ENCODE results near the gene CHRNB1.

Gene CHRNB1

GRCh38 chr17:7486181-7486580 lies 41.3 kb downstream of the CHRNB1 start:
- no peak for DNase-seq

- DNase-seq, result no peak
These were observed 45.3 kb downstream of the CHRNB1 start for GRCh38 chr17:7490144-7490543.

- DNase-seq, result no peak
These were observed 46.7 kb downstream of the CHRNB1 start for GRCh38 chr17:7491583-7491982.

GRCh38 chr17:7493941-7494340 lies 49.1 kb downstream of the CHRNB1 start:
- no peak for DNase-seq

- DNase-seq, result no peak
These were observed 51.1 kb downstream of the CHRNB1 start for GRCh38 chr17:7495906-7496434.

- no peak for DNase-seq
These were observed 51.8 kb downstream of the CHRNB1 start for GRCh38 chr17:7496470-7497183.

GRCh38 chr17:7497228-7497627 lies 52.4 kb downstream of the CHRNB1 start:
- no peak for DNase-seq

- DNase-seq, result no peak
These were observed 52.8 kb downstream of the CHRNB1 start for GRCh38 chr17:7497636-7498035.

GRCh38 chr17:7499161-7499560 lies 54.3 kb downstream of the CHRNB1 start:
- DNase-seq, result no peak

GRCh38 chr17:7501729-7502128 lies 56.9 kb downstream of the CHRNB1 start:
- no peak for DNase-seq

GRCh38 chr17:7502171-7502847 lies 57.4 kb downstream of the CHRNB1 start:
- no peak for DNase-seq

GRCh38 chr17:7502987-7503386 lies 58.1 kb downstream of the CHRNB1 start:
- no peak for DNase-seq

- no peak for DNase-seq
These were observed 58.7 kb downstream of the CHRNB1 start for GRCh38 chr17:7503521-7503920.

Measured in DMS 273 treated with DMSO at 0.1 percent for 48 hours (cell line).